H1 (cell line): ENCODE measurements around the gene PRKD1. TPM values are rescaled to one million over a fixed set of nuclear protein-coding genes. Genes with fewer than 3 reads are reported as not detected.

Experiments
- CTCF ChIA-PET: fragments of 300-600 bp; sonication (Branson Sonifier 250); formaldehyde crosslinking; loops from one replicate; lab custom pipeline; 2021; ENCODE audit not compliant: partially characterized antibody; lab: Charles Lee
- POLR2A ChIA-PET: fragments of 300-600 bp; sonication (Branson Sonifier 250); formaldehyde crosslinking; loops from one replicate; lab custom pipeline; 2021; ENCODE audit warnings: inconsistent platforms; ENCODE audit not compliant: partially characterized antibody; lab: Charles Lee
- DNase-seq, 2 experiments: peaks; one replicate each; pipeline versions ENCODE4 v3.0.0 to v3.0.0-alpha.2; 2010 to 2022; ENCODE audit warnings: low spot score in 2 of 2, low read depth in 1 of 2, mixed read lengths in 1 of 2
- FAIRE-seq: peaks from 2 replicates; lab custom pipeline; 2011; peaks lifted over from hg19 to GRCh38; lab: Jason Lieb, UNC
- H2AFZ ChIP-seq: 2 replicates; pipeline ENCODE4 v1.8.1; 2012; ENCODE audit warnings: low read length, inconsistent platforms
- H2AK5ac ChIP-seq: 2 replicates; pipeline ENCODE4 v1.6.1; 2013; ENCODE audit warnings: low read depth, low read length
- H2BK120ac ChIP-seq: replicated peaks from 2 replicates; pipeline ENCODE3; 2013; ENCODE audit warnings: low read depth, low read length, inconsistent platforms
- H2BK12ac ChIP-seq: 2 replicates; pipeline ENCODE4 v1.6.1; 2013; ENCODE audit warnings: low read depth, low read length
- H2BK15ac ChIP-seq: 2 replicates; pipeline ENCODE4 v1.6.1; 2013; ENCODE audit warnings: low read length
- H2BK20ac ChIP-seq: 2 replicates; pipeline ENCODE4 v1.6.1; 2013; ENCODE audit warnings: low read length
- H2BK5ac ChIP-seq: 2 replicates; pipeline ENCODE4 v1.6.1; 2013; ENCODE audit warnings: low read depth, low read length
- H3K14ac ChIP-seq: 2 replicates; pipeline ENCODE4 v1.6.1; 2013; ENCODE audit warnings: inconsistent platforms; ENCODE audit not compliant: insufficient read length
- H3K18ac ChIP-seq: 2 replicates; pipeline ENCODE4 v1.6.1; 2013; ENCODE audit warnings: low read length; ENCODE audit errors: extremely low read depth
- H3K23ac ChIP-seq: 2 replicates; pipeline ENCODE4 v1.6.1; 2013; ENCODE audit warnings: inconsistent platforms; ENCODE audit not compliant: insufficient read length
- H3K23me2 ChIP-seq: 2 replicates; pipeline ENCODE4 v1.6.1; 2013; ENCODE audit warnings: low read depth, low read length
- H3K27ac ChIP-seq: 2 replicates; pipeline ENCODE4 v1.6.1; 2011; ENCODE audit warnings: low read depth, low read length, inconsistent platforms
- H3K27me3 ChIP-seq, 4 experiments: replicated peaks in 1 of 4; 1 replicate in 1 of 4; 2 replicates in 3 of 4; pipeline versions ENCODE4 v1.6.1 to v1.8.1; 2011 to 2013; ENCODE audit warnings: low read length in 3 of 4, mild to moderate bottlenecking in 3 of 4, inconsistent platforms in 2 of 4, mixed read lengths in 2 of 4, moderate library complexity in 1 of 4; ENCODE audit not compliant: control insufficient read depth in 3 of 4, insufficient read depth in 3 of 4; ENCODE audit errors: extremely low read depth in 1 of 4
- H3K36me3 ChIP-seq, 4 experiments: 2 replicates each; pipeline versions ENCODE4 v1.6.1 to v1.8.1; 2011 to 2013; ENCODE audit warnings: mild to moderate bottlenecking in 4 of 4, low read length in 3 of 4, moderate library complexity in 2 of 4, control low read depth in 1 of 4, inconsistent platforms in 1 of 4; ENCODE audit not compliant: insufficient read depth in 4 of 4, control insufficient read depth in 2 of 4
- H3K4ac ChIP-seq: replicated peaks from 2 replicates; pipeline ENCODE3; 2013; ENCODE audit warnings: low read length, low read depth, mixed read lengths, inconsistent platforms; ENCODE audit not compliant: insufficient read length
- H3K4me1 ChIP-seq, 4 experiments: replicated peaks in 1 of 4; 1 replicate in 1 of 4; 2 replicates in 3 of 4; pipeline versions ENCODE4 v1.6.1 to v1.8.1; 2011 to 2013; ENCODE audit warnings: low read length in 3 of 4, inconsistent platforms in 2 of 4, mixed read lengths in 1 of 4; ENCODE audit not compliant: insufficient read depth in 4 of 4, control insufficient read depth in 3 of 4
- H3K4me2 ChIP-seq, 2 experiments: 2 replicates each; pipeline versions ENCODE4 v1.6.1 to v1.8.1; 2011 to 2013; ENCODE audit warnings: low read depth in 2 of 2, low read length in 2 of 2, control low read depth in 1 of 2, inconsistent platforms in 1 of 2, mild to moderate bottlenecking in 1 of 2; ENCODE audit not compliant: insufficient read depth in 1 of 2
- H3K4me3 ChIP-seq, 4 experiments: fragments of 200-600, 300-600 bp in 1 of 4; sonication (generic), shearing (Covaris generic), sonication (Bioruptor Twin) in 1 of 4; 2 replicates each; pipeline versions ENCODE4 v1.5.1 to v1.8.1; 2011 to 2016; ENCODE audit warnings: low read length in 4 of 4, low read depth in 3 of 4, control low read depth in 2 of 4, inconsistent platforms in 2 of 4, mild to moderate bottlenecking in 2 of 4, mixed read lengths in 1 of 4, moderate library complexity in 1 of 4; ENCODE audit not compliant: insufficient read depth in 2 of 4; ENCODE audit errors: extremely low read depth in 1 of 4
- H3K56ac ChIP-seq: replicated peaks from 2 replicates; pipeline ENCODE3; 2013; ENCODE audit warnings: low read depth, mild to moderate bottlenecking, mixed read lengths, low read length, inconsistent platforms; ENCODE audit not compliant: insufficient read length
- H3K79me1 ChIP-seq: 2 replicates; pipeline ENCODE4 v1.6.1; 2013; ENCODE audit warnings: low read depth, low read length, control low read depth
- H3K79me2 ChIP-seq, 2 experiments: 2 replicates each; pipeline versions ENCODE4 v1.6.1 to v1.8.1; 2012 to 2013; ENCODE audit warnings: low read length in 2 of 2, mild to moderate bottlenecking in 2 of 2, inconsistent platforms in 1 of 2; ENCODE audit not compliant: insufficient read depth in 2 of 2, control insufficient read depth in 1 of 2
- H3K9ac ChIP-seq, 4 experiments: replicated peaks in 1 of 4; 1 replicate in 1 of 4; 2 replicates in 3 of 4; pipeline versions ENCODE4 v1.6.1 to v1.8.1; 2011 to 2013; ENCODE audit warnings: low read depth in 3 of 4, low read length in 3 of 4, control low read depth in 2 of 4, mild to moderate bottlenecking in 2 of 4, moderate library complexity in 2 of 4, inconsistent platforms in 1 of 4; ENCODE audit errors: extremely low read depth in 1 of 4
- H3K9me3 ChIP-seq, 2 experiments: 2 replicates each; pipeline versions ENCODE4 v1.6.1 to v1.8.1; 2012 to 2013; ENCODE audit warnings: mild to moderate bottlenecking in 2 of 2, moderate library complexity in 2 of 2, control low read depth in 1 of 2, inconsistent platforms in 1 of 2, low read depth in 1 of 2, low read length in 1 of 2, mixed read lengths in 1 of 2; ENCODE audit not compliant: insufficient read depth in 2 of 2
- H4K20me1 ChIP-seq, 2 experiments: replicated peaks in 1 of 2; 2 replicates each; pipeline versions ENCODE3 to v1.8.1; 2011 to 2013; ENCODE audit warnings: inconsistent platforms in 2 of 2, low read length in 2 of 2, mild to moderate bottlenecking in 1 of 2; ENCODE audit not compliant: insufficient read depth in 2 of 2, control insufficient read depth in 1 of 2
- H4K5ac ChIP-seq: 2 replicates; pipeline ENCODE4 v1.6.1; 2013; ENCODE audit warnings: low read length, low read depth, mixed read lengths, inconsistent platforms; ENCODE audit not compliant: insufficient read length
- H4K8ac ChIP-seq: 2 replicates; pipeline ENCODE4 v1.8.0; 2013; ENCODE audit warnings: mild to moderate bottlenecking, moderate library complexity, low read length, inconsistent platforms; ENCODE audit not compliant: insufficient read depth; ENCODE audit errors: extremely low read depth
- H4K91ac ChIP-seq: replicated peaks from 2 replicates; pipeline ENCODE3; 2013; ENCODE audit warnings: low read length, mixed read lengths, inconsistent platforms; ENCODE audit not compliant: insufficient read length
- GABPA ChIP-seq: IDR thresholded peaks from 2 replicates; pipeline ENCODE4 v1.6.1; 2011; ENCODE audit warnings: mild to moderate bottlenecking, low read length, moderate library complexity, borderline replicate concordance; ENCODE audit not compliant: insufficient read depth
- POU5F1 ChIP-seq: IDR thresholded peaks from 2 replicates; pipeline ENCODE4 v1.6.1; 2011; ENCODE audit warnings: low read depth, mild to moderate bottlenecking, low read length, moderate library complexity
- TAF7 ChIP-seq: optimal IDR thresholded peaks from 2 replicates; pipeline ENCODE3; 2011; ENCODE audit warnings: low read depth, mild to moderate bottlenecking, inconsistent platforms, low read length, moderate library complexity, borderline replicate concordance
- polyA plus RNA-seq, 7 experiments: library from polyadenylated mRNA; depleted of rRNA in 3 of 7; stranded (reverse) in 5 of 7; unstranded in 2 of 7; fragments of >200 nt in 5 of 7; fragments of 200-250 nt in 2 of 7; gene quantifications; 1 replicate in 5 of 7; 2 replicates in 1 of 7; 4 replicates in 1 of 7; pipeline versions ENCODE4 v1.2.1 to v1.2.3, GENCODE V29; 2011 to 2013; ENCODE audit warnings: missing spikeins in 2 of 7, mixed read lengths in 2 of 7
- total RNA-seq: library from RNA; stranded (reverse); fragmentation: NEBNext Ultra II Directional; extraction: Animal tissue kit (Norgen Biotek cat#: 25700); gene quantifications from 2 replicates; pipeline ENCODE4 v1.2.1, GENCODE V29; 2021

PRKD1 gene
- total and polyA plus RNA-seq, 2 of the 8 experiments (the other 6 are each of a cell fraction or from before 2014, with no cell fraction given) = 3.6 to 6.8 TPM

DNA sequence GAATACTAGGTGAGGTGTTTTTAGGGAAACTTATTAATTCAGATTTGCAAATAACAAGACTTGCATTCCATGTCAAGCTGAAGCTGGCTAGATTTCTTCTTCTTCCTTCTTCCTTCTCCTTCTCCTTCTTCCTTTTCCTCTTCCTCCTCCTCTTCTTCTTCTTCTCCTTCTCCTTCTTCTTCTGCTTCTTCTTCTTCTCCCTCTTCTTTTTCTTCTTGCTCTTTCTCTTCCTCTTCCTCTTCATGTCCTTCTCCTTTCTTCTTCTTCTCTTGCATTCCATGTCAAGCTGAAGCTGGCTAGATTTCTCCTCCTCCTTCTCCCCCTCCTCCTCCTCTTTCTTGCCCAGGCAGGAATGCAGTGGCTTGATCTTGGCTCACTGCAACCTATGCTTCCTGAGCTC lies 297.8 kb downstream of the PRKD1 start:
- Histone ChIP-seq H3K4ac (no peak overlapping the region), H3K23ac (no peak overlapping the region), H3K27ac (no peak overlapping the region), H2BK12ac (no peak overlapping the region), H3K27me3 (no peaks in the 10 kb centered on the region), H4K91ac (no peak overlapping the region), H4K8ac (no peak overlapping the region), H3K4me3 (no peak overlapping the region), H3K23me2 (no peaks in the 10 kb centered on the region), H2BK120ac (no peak overlapping the region), H4K20me1 (no peaks in the 10 kb centered on the region), H3K14ac (no peak overlapping the region), H2AFZ (no peak overlapping the region), H3K4me2 (no peak overlapping the region), H2AK5ac (no peak overlapping the region), H3K9me3 (no peaks in the 10 kb centered on the region), H4K5ac (no peak overlapping the region), H3K79me1 (no peaks in the 10 kb centered on the region), H2BK20ac (no peak overlapping the region), H3K79me2 (no peaks in the 10 kb centered on the region), H3K4me1 (no peaks in the 10 kb centered on the region), H3K18ac (no peak overlapping the region), H3K56ac (no peak overlapping the region), H2BK15ac (no peak overlapping the region), H3K9ac (no peak overlapping the region), H2BK5ac (no peak overlapping the region), H3K36me3 (no peaks in the 10 kb centered on the region)
- CTCF ChIA-PET = interaction anchor here (0.6 to 1.0 kb wide), 2 partner anchors 33 to 377 kb away, joined by 3 read pairs; no protein-coding TSS in a partner anchor
- POLR2A ChIA-PET = no interaction called here
- DNase-seq (no peak), FAIRE-seq (no peak)
- TF ChIP-seq GABPA = no peak
- no peak for TF ChIP-seq POU5F1
- TF ChIP-seq TAF7 = no peak
